ENCODE data around the gene C12orf76. TPM values are rescaled to one million over a fixed set of nuclear protein-coding genes. Genes with fewer than 3 reads are reported as not detected.

C12orf76 gene
- total and polyA plus RNA-seq, 2 of the 13 experiments (the other 11 are each of a cell fraction or from before 2014, with no cell fraction given): 15.8 to 38.4 TPM

DNA sequence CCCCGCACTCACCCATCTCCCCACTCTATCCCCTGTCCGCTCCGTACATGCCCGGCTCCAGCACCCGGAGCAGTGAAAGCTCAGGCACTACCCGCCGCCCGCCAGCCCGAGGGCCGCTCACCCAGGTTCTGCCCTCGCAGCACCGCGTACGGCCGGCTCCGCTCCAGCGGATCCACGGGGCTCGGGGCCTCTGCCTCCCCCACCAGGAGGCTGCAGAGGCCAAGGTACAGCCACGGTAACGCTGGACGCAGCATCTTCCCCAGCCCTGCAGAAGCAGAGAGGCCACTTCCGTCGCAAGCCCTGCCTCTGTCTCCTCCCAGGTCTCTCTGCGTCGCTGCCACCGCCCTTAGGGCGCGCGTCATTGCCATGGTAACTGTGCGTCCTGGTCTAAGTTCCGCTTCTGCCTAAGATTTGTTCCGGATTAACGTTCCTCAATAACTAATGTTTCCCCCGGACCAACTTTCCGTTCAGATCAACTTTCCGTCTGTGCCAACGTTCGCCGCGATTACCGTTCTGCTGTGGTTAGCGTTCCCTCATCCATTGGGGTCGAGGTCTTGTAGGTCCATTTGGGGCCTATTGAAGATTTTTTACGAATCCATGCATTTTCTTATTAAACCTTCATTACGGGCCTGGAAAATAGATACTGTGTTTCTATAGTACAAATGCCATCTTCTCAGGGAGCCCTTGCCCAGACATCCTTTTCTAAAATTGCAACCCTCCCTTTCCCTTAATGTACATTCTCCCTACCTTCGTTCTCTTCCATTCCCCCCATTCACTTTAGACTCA lies at the start of gene C12orf76 (continued):
- TF ChIP-seq, protein P1, sequence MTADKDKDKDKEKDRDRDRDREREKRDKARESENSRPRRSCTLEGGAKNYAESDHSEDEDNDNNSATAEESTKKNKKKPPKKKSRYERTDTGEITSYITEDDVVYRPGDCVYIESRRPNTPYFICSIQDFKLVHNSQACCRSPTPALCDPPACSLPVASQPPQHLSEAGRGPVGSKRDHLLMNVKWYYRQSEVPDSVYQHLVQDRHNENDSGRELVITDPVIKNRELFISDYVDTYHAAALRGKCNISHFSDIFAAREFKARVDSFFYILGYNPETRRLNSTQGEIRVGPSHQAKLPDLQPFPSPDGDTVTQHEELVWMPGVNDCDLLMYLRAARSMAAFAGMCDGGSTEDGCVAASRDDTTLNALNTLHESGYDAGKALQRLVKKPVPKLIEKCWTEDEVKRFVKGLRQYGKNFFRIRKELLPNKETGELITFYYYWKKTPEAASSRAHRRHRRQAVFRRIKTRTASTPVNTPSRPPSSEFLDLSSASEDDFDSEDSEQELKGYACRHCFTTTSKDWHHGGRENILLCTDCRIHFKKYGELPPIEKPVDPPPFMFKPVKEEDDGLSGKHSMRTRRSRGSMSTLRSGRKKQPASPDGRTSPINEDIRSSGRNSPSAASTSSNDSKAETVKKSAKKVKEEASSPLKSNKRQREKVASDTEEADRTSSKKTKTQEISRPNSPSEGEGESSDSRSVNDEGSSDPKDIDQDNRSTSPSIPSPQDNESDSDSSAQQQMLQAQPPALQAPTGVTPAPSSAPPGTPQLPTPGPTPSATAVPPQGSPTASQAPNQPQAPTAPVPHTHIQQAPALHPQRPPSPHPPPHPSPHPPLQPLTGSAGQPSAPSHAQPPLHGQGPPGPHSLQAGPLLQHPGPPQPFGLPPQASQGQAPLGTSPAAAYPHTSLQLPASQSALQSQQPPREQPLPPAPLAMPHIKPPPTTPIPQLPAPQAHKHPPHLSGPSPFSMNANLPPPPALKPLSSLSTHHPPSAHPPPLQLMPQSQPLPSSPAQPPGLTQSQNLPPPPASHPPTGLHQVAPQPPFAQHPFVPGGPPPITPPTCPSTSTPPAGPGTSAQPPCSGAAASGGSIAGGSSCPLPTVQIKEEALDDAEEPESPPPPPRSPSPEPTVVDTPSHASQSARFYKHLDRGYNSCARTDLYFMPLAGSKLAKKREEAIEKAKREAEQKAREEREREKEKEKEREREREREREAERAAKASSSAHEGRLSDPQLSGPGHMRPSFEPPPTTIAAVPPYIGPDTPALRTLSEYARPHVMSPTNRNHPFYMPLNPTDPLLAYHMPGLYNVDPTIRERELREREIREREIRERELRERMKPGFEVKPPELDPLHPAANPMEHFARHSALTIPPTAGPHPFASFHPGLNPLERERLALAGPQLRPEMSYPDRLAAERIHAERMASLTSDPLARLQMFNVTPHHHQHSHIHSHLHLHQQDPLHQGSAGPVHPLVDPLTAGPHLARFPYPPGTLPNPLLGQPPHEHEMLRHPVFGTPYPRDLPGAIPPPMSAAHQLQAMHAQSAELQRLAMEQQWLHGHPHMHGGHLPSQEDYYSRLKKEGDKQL (CRISPR knock-in tag; IDR thresholded peaks at IDR 0.05; ENCODE audit: low read depth): no peak; the same call in 1 of the 2 replicates
- TF ChIP-seq, protein P2, sequence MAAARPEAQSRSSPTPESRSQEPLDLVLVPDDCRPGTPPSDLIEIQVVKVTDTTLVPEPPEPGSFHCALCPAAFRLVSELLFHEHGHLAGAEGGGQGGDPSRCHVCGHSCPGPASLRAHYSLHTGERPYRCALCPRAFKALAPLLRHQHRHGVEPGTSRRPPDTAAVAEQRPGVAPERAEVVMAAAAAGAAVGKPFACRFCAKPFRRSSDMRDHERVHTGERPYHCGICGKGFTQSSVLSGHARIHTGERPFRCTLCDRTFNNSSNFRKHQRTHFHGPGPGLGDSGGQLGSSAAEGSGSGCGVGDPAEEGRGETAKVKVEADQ (CRISPR knock-in tag; IDR thresholded peaks at IDR 0.05; ENCODE audit: borderline replicate concordance): peak; percentile 83; the same call in 1 of the 2 replicates
- no peak for TF ChIP-seq ZNF337 (CRISPR knock-in tag; IDR thresholded peaks at IDR 0.05; ENCODE audit: borderline replicate concordance, low read depth)
- TF ChIP-seq ZMAT3 (CRISPR knock-in tag; conservative IDR thresholded peaks at IDR 0.05): peak; percentile 91
- 0 out of 2 replicates have a peak, but pooled peaks have one; percentile 38 for TF ChIP-seq NR2F6 (IDR thresholded peaks at IDR 0.05)
- peak; percentile 37; the same call in 1 of the 2 replicates for TF ChIP-seq NR2F6 (CRISPR knock-in tag; IDR thresholded peaks at IDR 0.05)
- TF ChIP-seq MLX (CRISPR knock-in tag; IDR thresholded peaks at IDR 0.05): peak; percentile 27; the same call in 1 of the 2 replicates
- peak; percentile 69 for TF ChIP-seq RXRB (CRISPR knock-in tag; IDR thresholded peaks at IDR 0.05; ENCODE audit: borderline replicate concordance)
- no peak for TF ChIP-seq POLR2AphosphoS2 (IDR thresholded peaks at IDR 0.05; ENCODE audit: low read depth, low read length)
- TF ChIP-seq CCDC6 (CRISPR knock-in tag; IDR thresholded peaks at IDR 0.05): 0 out of 2 replicates have a peak, but pooled peaks have one; percentile 58
- TF ChIP-seq, protein P3, sequence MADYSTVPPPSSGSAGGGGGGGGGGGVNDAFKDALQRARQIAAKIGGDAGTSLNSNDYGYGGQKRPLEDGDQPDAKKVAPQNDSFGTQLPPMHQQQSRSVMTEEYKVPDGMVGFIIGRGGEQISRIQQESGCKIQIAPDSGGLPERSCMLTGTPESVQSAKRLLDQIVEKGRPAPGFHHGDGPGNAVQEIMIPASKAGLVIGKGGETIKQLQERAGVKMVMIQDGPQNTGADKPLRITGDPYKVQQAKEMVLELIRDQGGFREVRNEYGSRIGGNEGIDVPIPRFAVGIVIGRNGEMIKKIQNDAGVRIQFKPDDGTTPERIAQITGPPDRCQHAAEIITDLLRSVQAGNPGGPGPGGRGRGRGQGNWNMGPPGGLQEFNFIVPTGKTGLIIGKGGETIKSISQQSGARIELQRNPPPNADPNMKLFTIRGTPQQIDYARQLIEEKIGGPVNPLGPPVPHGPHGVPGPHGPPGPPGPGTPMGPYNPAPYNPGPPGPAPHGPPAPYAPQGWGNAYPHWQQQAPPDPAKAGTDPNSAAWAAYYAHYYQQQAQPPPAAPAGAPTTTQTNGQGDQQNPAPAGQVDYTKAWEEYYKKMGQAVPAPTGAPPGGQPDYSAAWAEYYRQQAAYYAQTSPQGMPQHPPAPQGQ (CRISPR knock-in tag; IDR thresholded peaks at IDR 0.05; ENCODE audit: borderline replicate concordance): no peak
- no peak for TF ChIP-seq TAF15 (IDR thresholded peaks at IDR 0.05; ENCODE audit: low read depth, low read length, poor library complexity, severe bottlenecking)
- TF ChIP-seq, protein P4, sequence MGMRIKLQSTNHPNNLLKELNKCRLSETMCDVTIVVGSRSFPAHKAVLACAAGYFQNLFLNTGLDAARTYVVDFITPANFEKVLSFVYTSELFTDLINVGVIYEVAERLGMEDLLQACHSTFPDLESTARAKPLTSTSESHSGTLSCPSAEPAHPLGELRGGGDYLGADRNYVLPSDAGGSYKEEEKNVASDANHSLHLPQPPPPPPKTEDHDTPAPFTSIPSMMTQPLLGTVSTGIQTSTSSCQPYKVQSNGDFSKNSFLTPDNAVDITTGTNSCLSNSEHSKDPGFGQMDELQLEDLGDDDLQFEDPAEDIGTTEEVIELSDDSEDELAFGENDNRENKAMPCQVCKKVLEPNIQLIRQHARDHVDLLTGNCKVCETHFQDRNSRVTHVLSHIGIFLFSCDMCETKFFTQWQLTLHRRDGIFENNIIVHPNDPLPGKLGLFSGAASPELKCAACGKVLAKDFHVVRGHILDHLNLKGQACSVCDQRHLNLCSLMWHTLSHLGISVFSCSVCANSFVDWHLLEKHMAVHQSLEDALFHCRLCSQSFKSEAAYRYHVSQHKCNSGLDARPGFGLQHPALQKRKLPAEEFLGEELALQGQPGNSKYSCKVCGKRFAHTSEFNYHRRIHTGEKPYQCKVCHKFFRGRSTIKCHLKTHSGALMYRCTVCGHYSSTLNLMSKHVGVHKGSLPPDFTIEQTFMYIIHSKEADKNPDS (CRISPR knock-in tag; IDR thresholded peaks at IDR 0.05): peak; percentile 71; the same call in 1 of the 2 replicates
- TF ChIP-seq RFX5 (IDR thresholded peaks at IDR 0.05; ENCODE audit: low read depth, low read length): peak; percentile 58
- peak; percentile 68 for TF ChIP-seq ZNF781 (CRISPR knock-in tag; IDR thresholded peaks at IDR 0.05; ENCODE audit: borderline replicate concordance, not compliant biosample characterization)
- TF ChIP-seq PPARG (CRISPR knock-in tag; conservative IDR thresholded peaks at IDR 0.05): peak; percentile 76
- TF ChIP-seq ATF7 (IDR thresholded peaks at IDR 0.05): no peak
- TF ChIP-seq ATF7 (CRISPR knock-in tag; IDR thresholded peaks at IDR 0.05): peak; percentile 34; the same call in 1 of the 2 replicates

Measured in HepG2 (cell line).